H1 (cell line): ENCODE results near the gene TANC1. TPM values are rescaled to one million over a fixed set of nuclear protein-coding genes. Genes with fewer than 3 reads are reported as not detected.

ENCODE experiments used
- EP300 ChIP-seq, 2 experiments: IDR thresholded peaks; 1 replicate in 1 of 2; 2 replicates in 1 of 2; pipeline ENCODE4 v1.6.1; 2011 to 2012; ENCODE audit warnings: low read depth in 2 of 2, low read length in 2 of 2, mild to moderate bottlenecking in 2 of 2, borderline replicate concordance in 1 of 2, inconsistent platforms in 1 of 2, moderate library complexity in 1 of 2
- EZH2 ChIP-seq: fragments of 200-600 bp; sonication (generic); IDR thresholded peaks from 2 replicates; pipeline ENCODE4 v1.7.1; 2012; ENCODE audit warnings: low read depth, mild to moderate bottlenecking, moderate library complexity, low read length, inconsistent platforms; ENCODE audit not compliant: severe bottlenecking
- polyA plus RNA-seq, 7 experiments: library from polyadenylated mRNA; depleted of rRNA in 3 of 7; stranded (reverse) in 5 of 7; unstranded in 2 of 7; fragments of >200 nt in 5 of 7; fragments of 200-250 nt in 2 of 7; gene quantifications; 1 replicate in 5 of 7; 2 replicates in 1 of 7; 4 replicates in 1 of 7; pipeline versions ENCODE4 v1.2.1 to v1.2.3, GENCODE V29; 2011 to 2013; ENCODE audit warnings: missing spikeins in 2 of 7, mixed read lengths in 2 of 7
- total RNA-seq: library from RNA; stranded (reverse); fragmentation: NEBNext Ultra II Directional; extraction: Animal tissue kit (Norgen Biotek cat#: 25700); gene quantifications from 2 replicates; pipeline ENCODE4 v1.2.1, GENCODE V29; 2021
- TF ChIP-seq, protein P1 (sequence below): IDR thresholded peaks from 2 replicates; pipeline ENCODE4 v1.6.1; 2011; ENCODE audit warnings: low read depth, mild to moderate bottlenecking, low read length; ENCODE audit not compliant: insufficient read depth

Gene TANC1
- total and polyA plus RNA-seq, 2 of the 8 experiments (the other 6 are each of a cell fraction or from before 2014, with no cell fraction given) = 4.1 to 7.6 TPM

DNA sequence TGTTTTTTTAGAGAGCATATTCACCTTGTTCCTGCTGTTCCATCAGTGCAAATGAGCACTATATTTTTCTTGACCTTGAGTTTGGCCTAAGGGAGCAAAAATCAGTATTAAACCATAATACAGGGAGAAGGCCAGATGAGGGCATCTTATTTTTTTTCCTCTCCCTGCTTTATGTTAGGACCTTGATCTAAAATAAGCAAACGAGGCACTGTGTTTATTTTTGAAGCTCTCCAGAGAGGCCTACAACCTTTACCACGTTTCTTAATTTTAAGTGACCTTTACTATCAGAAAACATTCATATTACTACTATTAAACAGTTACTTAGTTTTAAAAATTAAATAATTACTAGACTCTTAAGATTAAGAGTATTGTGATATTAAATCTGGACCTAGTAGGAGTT, 100.8 kb downstream of the TANC1 start (continued):
- TF ChIP-seq, protein P1, sequence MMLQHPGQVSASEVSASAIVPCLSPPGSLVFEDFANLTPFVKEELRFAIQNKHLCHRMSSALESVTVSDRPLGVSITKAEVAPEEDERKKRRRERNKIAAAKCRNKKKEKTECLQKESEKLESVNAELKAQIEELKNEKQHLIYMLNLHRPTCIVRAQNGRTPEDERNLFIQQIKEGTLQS = no peak
- no peak for TF ChIP-seq EZH2
- TF ChIP-seq EP300 (IDR thresholded peaks at IDR 0.05; ENCODE audit: borderline replicate concordance in 1 of 2, low read depth in 2 of 2, low read length in 2 of 2) = no peak
